ENCODE measurements around the gene KIAA1671. TPM values are rescaled to one million over a fixed set of nuclear protein-coding genes. Genes with fewer than 3 reads are reported as not detected.

KIAA1671 gene
- total and polyA plus RNA-seq, 2 of the 13 experiments (the other 11 are each of a cell fraction or from before 2014, with no cell fraction given) = 13.5 to 13.6 TPM

GRCh38 chr22:24951942-24952836, at the start of gene KIAA1671 (continued):
- TF ChIP-seq SNRNP70 (IDR thresholded peaks at IDR 0.05; ENCODE audit: low read depth, low read length) (no peak), IKZF4 (CRISPR knock-in tag; IDR thresholded peaks at IDR 0.05; ENCODE audit: borderline replicate concordance, low read depth, not compliant biosample characterization) (peak; percentile 77), CEBPG (CRISPR knock-in tag; IDR thresholded peaks at IDR 0.05) (no peak), PREB (CRISPR knock-in tag; IDR thresholded peaks at IDR 0.05) (no peak), ZNF576 (CRISPR knock-in tag; IDR thresholded peaks at IDR 0.05) (no peak), RBM22 (optimal IDR thresholded peaks at IDR 0.05; ENCODE audit: low read length) (no peak), MIER2 (CRISPR knock-in tag; IDR thresholded peaks at IDR 0.05) (0 out of 2 replicates have a peak, but pooled peaks have one; percentile 26), ZHX2 (IDR thresholded peaks at IDR 0.05; ENCODE audit: low read depth) (no peak), ZHX2 (CRISPR knock-in tag; IDR thresholded peaks at IDR 0.05; ENCODE audit: borderline replicate concordance) (peak; percentile 73; the same call in 1 of the 2 replicates), POLR2G (IDR thresholded peaks at IDR 0.05; ENCODE audit: low read depth, low read length) (peak; percentile 72), PHF8 (CRISPR knock-in tag; IDR thresholded peaks at IDR 0.05) (peak; percentile 61; the same call in 1 of the 2 replicates), PRDM15 (CRISPR knock-in tag; IDR thresholded peaks at IDR 0.05) (peak; percentile 37; the same call in 1 of the 2 replicates), EHMT2 (IDR thresholded peaks at IDR 0.05; ENCODE audit: borderline replicate concordance, low read depth, low read length) (no peak), ZNF382 (CRISPR knock-in tag; IDR thresholded peaks at IDR 0.05; ENCODE audit: borderline replicate concordance) (no peak), HINFP (CRISPR knock-in tag; IDR thresholded peaks at IDR 0.05; ENCODE audit: low read depth) (peak; percentile 62; the same call in 1 of the 2 replicates)
